Adrenal gland (tissue), 5 donors: Measurements from ENCODE around the gene TSPAN15.

Experiments
- POLR2A ChIP-seq, 2 donors: fragments of 450-650 bp; IDR thresholded peaks; one replicate each; pipeline ENCODE4 v1.6.1; 2017; ENCODE audit warnings: antibody characterized with exemption in 2 of 2, mild to moderate bottlenecking in 2 of 2, moderate library complexity in 1 of 2
- TF ChIP-seq, protein P1 (sequence below), 6 experiments: fragments of 450-650 bp in 4 of 6; fragments of 200-600 bp in 2 of 6; sonication (generic) in 1 of 6; IDR thresholded peaks; 1 replicate in 5 of 6; 2 replicates in 1 of 6; pipeline versions ENCODE4 v1.5.1 to v1.8.0; 2016 to 2021; ENCODE audit warnings: antibody characterized with exemption in 6 of 6, mild to moderate bottlenecking in 2 of 6, moderate library complexity in 1 of 6
- donor health status: DM: no; HTN: no; CAD: no.

DNA sequence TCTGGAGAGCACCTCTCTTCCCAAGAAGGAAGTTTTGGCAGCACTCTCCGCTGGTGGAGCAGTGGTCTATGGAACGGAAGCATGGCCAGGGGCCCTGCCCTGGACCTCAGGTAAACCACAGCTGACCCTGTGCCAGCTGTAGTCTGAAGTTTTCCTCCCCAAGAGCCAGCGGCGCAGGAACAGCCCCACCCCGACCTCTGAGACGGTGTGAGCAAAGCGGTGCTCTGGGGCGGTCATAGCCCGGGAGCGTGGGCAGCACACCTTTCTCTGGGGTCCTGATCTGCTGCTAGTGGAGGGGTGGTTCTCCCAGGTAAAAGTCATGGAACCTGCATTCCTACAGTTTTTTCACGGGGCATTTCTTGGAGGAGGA, 52.6 kb downstream of the TSPAN15 start:
- TF ChIP-seq, protein P1, sequence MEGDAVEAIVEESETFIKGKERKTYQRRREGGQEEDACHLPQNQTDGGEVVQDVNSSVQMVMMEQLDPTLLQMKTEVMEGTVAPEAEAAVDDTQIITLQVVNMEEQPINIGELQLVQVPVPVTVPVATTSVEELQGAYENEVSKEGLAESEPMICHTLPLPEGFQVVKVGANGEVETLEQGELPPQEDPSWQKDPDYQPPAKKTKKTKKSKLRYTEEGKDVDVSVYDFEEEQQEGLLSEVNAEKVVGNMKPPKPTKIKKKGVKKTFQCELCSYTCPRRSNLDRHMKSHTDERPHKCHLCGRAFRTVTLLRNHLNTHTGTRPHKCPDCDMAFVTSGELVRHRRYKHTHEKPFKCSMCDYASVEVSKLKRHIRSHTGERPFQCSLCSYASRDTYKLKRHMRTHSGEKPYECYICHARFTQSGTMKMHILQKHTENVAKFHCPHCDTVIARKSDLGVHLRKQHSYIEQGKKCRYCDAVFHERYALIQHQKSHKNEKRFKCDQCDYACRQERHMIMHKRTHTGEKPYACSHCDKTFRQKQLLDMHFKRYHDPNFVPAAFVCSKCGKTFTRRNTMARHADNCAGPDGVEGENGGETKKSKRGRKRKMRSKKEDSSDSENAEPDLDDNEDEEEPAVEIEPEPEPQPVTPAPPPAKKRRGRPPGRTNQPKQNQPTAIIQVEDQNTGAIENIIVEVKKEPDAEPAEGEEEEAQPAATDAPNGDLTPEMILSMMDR (IDR thresholded peaks at IDR 0.05): no peak
- TF ChIP-seq POLR2A (IDR thresholded peaks at IDR 0.05): no peak
